Right renal cortex interstitium (tissue), 3 donors: Measurements from ENCODE around the gene NEGR1. TPM values are rescaled to one million over a fixed set of nuclear protein-coding genes. Genes with fewer than 3 reads are reported as not detected.

ENCODE experiments used
- DNase-seq, 3 donors: peaks; one replicate each; pipeline ENCODE4 v3.0.0-alpha.2; 2013; ENCODE audit warnings: low read depth in 3 of 3, low spot score in 2 of 3
- polyA plus RNA-seq, 3 donors: library from polyadenylated mRNA; unstranded; fragments of 120-200 nt; gene quantifications; one replicate each; pipeline ENCODE4 v1.2.1, GENCODE V29; 2013; ENCODE audit not compliant: insufficient read length in 3 of 3

NEGR1 gene
- polyA plus RNA-seq, 3 donors, result 2.9 to 4.8 (median 4.3) TPM

- DNase-seq, result no peak
Observed at GRCh38 chr1:71428029-71428428, 854.3 kb downstream of the NEGR1 start.

- no peak for DNase-seq
Observed at GRCh38 chr1:71427066-71427465, 855.3 kb downstream of the NEGR1 start.

- no peak for DNase-seq
Observed at GRCh38 chr1:71424536-71424935, 857.8 kb downstream of the NEGR1 start.

GRCh38 chr1:71422221-71422620 is 860.1 kb downstream of the NEGR1 start:
- no peak for DNase-seq

- no peak for DNase-seq
Observed at GRCh38 chr1:71417421-71417820, 864.9 kb downstream of the NEGR1 start.

DNA sequence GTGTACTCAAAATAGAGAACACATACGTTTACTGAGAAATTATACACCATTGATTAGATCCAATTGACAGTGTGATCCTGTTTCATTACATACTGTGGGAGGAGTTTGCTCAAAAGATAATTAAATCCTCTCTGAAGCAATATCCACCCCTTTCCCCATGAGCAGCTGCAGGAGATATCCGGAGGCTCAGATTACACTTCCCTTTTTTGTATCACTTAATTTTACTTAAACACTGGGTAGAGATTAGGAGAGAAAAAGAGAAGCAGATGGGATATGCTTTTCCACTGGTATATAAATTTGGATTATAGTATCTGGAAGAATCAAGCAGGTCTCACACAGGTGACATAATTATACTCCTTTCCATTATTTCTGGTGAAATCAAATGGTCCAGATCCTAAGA is 868.2 kb downstream of the NEGR1 start:
- DNase-seq, result no peak

DNA sequence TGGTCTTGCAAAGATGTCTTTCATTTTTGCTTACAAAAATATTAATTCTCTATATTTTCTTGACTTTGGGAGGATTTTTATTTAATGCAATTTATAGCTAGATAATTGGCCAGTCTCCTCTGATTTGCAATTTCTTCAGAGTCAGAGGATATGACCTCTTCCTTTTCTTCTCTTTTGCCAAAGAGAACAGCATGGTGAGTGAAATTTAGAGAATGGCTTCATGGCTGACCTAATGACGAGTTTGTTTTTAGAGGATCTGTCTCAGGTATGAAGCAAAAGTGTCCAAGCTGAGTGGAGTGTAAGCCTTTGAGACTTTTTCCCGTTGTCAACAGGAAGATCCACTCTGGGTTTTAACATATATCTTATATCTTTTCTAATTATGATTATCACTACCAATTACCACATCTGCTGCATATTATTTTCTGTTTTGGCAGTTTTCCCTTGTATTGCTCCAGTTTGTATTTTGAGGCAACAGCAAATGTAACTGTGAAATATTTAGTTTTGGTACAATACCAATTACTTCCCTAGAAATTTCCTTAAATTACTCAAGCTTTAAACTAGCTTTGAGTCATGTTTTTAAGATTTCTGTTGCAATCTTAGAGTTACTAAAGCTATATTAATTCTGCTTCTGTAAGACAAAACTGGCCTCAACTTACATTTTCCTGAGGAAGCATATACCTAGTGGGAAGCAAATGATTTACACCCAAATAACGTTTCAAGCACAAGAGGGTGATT is 868.7 kb downstream of the NEGR1 start:
- DNase-seq, result no peak

DNA sequence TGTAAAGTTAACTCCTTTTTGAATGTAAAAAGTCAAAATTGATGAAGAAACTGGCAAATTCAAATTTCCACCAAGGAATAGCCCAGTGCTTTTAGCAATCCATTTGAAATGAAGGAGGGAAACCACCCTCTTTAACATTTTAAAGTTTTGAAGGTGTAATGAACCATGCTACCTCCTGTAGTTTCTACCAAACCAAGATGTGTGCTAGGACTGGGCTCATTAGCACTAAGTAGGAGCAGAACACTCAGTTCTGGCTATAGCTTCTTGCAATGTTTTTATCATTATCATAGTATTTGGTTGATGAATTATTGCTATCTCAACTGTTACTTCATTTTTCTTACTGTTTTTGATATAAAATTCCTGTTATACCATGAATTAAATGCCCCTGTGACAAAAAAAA is 882.3 kb downstream of the NEGR1 start:
- no peak for DNase-seq

GRCh38 chr1:71399594-71399993 is 882.7 kb downstream of the NEGR1 start:
- no peak for DNase-seq

- no peak for DNase-seq
Observed at GRCh38 chr1:71393301-71393700, 889.0 kb downstream of the NEGR1 start.

DNA sequence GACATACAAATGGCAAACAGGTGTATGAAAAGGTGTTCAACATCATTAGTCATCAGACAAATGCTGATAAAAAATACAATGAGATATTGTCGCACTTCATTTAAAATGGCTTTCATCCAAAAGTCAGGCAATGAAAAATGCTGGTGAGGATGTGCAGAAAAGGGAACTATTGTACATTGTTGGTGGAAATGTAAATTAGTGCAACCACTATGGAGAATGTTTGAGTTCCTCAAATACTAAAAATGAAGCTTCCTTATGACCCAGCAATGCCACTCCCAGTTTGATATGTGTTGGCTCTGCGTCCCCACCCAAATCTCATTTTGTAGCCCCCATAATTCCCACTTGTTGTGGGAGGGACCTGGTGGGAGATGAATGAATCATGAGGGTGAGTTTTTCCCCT is 891.8 kb downstream of the NEGR1 start:
- DNase-seq, result no peak

DNA sequence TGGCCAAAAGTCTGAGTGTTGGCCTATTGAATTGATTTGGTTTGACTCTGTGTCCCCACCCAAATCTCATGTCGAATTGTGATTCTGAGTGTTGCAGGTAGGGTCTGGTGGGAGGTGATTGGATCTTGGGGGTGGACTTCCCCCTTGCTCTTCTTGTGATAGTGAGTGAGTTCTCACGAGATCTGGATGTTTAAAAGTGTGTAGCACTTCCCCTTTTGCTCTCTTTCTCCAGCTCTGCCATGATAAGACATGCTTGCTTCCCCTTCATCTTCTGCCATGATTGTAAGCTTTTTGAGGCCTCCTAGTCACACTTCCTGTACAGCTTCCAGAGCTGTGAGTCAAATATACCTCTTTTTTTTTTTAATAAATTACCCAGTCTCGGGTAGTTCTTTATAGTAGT is 904.5 kb downstream of the NEGR1 start:
- no peak for DNase-seq

DNA sequence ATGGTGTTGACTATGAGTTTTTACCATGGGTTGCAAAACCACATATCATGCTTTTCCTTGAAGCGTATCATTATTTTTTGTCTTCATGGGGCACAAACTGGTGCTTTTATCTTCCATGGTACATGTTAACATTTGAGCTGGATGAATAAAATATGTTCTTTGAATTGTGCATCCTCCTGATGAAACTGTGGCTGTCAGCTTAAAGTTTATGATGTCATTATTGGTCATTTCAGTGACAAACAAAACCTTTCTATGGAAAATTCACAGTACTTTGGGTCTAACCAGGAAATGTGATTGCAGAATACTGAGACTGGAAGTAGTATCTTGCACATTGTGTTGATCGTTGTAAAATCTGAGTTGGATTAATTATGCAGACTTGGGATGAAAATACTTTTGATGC is 909.8 kb downstream of the NEGR1 start:
- no peak for DNase-seq

DNA sequence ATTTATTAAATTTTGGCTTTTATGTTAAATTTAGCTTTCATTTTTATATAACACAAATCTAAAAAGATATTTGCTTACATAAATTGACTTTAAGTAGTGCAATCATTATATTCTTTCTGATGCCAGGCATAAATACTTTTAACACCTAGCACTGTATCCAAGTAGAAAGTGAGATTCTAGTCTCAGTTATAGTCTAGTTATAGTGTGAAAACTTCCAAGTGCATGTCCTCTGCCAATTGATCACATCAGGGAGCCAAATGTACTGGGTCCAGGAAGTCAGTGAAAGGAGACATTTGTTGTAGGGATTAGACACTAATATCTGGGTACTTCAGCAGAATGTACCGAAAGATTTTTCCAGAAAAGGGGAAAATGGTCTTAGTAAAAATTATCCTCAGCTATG is 910.8 kb downstream of the NEGR1 start:
- DNase-seq, result no peak

DNA sequence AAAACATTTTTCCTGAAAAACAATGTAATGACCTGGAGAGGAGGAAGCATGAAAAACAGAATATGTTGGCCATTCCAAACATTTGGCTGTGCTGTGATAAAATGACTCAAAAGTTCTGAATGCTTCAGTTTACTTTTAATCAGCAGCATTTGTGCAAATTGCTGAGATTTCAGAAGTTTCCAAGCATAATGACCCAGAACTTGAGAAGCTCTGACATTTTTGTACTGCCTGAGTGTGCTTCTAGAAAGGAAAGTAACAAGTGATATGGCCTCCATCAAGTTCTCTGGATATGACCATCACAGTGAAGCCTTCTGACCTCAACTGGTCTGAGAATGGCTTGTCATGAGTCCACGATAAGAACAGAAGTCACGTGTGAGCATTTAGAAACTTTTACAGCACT is 918.1 kb downstream of the NEGR1 start:
- DNase-seq, result no peak

GRCh38 chr1:71362691-71363090 is 919.6 kb downstream of the NEGR1 start:
- DNase-seq, result no peak

- DNase-seq, result no peak
Observed at GRCh38 chr1:71362076-71362475, 920.3 kb downstream of the NEGR1 start.

DNA sequence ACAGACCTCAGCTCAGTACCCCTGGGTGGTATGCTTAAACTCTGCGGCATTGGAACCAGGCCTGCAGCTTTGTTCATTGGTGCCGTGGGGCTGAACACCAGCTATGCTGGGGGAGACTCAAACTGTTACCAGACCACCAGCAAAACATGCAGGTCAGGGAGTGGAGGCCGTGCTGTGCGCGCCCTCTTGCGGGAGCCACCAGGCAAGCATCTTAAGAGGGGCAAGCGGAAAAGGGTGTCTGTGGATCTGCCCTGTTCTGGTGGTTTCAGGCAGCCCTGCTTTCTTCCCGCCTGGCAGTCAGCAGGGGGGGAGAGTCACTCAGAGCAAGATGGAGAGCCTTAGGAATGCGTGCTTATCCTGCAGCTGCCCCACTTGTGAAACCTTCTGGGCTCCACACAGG is 924.6 kb downstream of the NEGR1 start:
- DNase-seq, result no peak

- DNase-seq, result no peak
Observed at GRCh38 chr1:71351438-71351837, 930.9 kb downstream of the NEGR1 start.

DNA sequence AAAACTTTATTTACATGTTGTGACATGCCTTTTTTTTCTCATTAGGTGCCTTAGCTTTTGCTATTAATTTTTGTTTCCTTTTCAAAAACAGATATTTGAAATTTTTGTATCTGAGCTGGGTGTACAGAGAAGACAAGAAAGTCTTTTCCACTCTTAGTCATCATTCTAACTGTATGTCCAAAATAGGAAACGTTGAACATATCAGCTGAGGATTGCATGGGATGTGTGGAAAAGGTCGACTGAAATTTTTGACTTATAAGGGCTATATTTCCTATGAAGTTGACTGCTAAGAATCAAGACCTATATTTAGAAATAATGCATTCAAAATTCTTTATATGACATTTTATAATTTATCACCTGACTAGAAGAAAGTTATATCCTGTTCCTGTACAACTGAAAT is 931.5 kb downstream of the NEGR1 start:
- DNase-seq, result no peak

DNA sequence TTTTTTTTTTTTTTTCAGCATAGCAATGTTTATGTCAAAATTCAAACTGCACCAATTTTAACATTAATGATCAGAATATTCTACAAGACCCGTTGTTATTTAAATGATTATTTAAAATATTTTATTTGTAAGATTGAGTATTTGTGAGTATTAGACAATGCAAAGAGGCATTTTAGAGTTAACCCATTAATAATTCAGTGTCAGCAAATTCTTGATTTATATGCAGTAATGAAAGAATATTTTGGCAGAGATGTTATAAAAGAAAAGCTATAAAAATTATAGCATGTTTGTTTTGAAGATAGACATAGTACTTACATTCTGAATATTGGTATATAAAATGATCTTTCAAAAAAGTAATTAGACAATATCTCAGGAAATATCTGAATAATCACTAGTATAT is 932.0 kb downstream of the NEGR1 start:
- DNase-seq, result no peak
